ENCODE measurements around the gene MAP1A. TPM values are rescaled to one million over a fixed set of nuclear protein-coding genes. Genes with fewer than 3 reads are reported as not detected.

Gene MAP1A
- 21.4 TPM for total RNA-seq
- long read RNA-seq, partial matches to known transcripts: 11 of 11 reads
- long read RNA-seq, other reads (novel, unspliced or antisense): 0 of 11 reads

DNA sequence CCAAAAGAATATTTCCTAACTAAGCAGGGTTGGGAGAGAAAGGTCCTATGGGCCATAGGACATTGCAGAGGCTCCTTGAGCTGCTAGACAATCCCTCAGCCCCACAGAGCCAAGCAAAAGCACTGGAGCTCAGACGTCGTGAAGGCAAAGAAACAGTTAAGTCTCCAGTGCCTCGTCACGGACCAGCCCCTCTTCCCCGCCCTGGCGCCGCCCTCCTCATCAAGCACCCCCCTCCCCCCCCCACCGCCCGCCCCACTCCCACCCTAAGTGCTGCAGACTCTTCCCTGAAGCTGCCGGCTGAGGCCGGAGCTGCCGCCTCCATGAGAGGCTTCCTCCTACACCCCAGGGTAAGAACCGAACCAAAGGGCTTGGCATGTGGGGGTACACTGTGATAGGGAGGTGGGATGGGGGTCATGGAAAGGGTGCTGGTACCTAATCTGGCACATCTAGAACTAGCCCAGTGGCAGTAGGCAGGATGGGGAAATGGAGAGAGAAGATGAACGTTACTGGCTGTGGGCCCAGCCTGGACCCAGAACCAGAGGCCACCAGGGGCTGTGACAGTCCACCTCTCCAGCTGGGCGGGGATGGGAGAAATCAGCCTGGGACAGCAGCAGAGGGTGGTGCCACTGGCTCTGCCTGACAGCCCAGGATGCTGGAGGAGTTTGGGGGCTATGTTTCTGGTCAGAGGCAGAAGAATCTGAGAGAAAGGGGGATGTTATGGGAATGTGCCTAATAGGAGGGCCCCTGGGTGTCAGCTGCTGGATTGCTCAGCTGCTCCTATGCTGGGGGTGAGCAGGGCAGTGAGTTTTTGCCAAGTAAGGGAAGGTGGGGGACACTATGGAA, at the start of gene MAP1A:
TSS of gene MAP1A (plus strand) at position 255 of the 843 bp plus-strand sequence. CDS start 3,866 bp downstream, outside the sequence.
- intact Hi-C loops (cut with DNase I): no loop called here
- DNase-seq (ENCODE audit: missing footprints): no peak
- ATAC-seq: peak; percentile 56

DNA sequence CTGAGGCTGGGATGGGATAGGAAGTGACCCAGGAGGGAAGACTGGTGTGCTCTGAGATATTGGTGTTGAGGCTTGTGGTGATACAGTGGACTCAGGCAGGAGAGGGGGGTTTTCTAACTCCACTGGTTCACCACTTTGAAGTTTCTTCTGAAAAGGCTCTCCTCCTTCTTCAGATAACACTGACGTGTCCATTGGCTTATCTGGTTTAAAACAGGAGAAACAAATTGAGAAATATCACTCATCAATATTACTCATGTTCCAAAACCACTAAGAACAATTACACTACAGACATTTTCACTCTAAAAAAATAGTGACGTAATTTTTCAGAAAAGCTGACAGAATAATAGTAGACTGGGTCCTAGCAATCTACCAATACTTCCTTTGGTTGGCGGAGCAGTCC, 47.5 kb upstream of the MAP1A start:
- no peak for DNase-seq (ENCODE audit: missing footprints)
- intact Hi-C loops (cut with DNase I): no loop called here
- ATAC-seq: no peak

DNA sequence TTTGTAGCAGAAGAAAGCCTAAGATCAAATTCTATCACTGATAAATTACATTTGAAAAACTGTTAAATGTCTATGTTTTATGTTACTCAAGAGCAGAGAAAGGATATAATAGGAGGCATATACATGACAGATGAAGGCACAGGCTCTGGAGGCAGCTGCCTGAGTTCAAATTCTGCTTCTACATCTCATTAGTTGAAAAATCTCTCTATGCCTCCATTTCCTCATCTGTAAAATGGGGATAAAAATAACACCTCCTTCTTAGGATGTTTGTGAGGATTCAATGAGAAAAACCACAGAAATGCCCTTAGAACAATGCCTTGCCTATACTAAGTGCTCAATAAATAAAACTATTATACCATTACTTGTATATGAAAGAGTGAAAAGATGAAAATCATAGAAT, 45.4 kb upstream of the MAP1A start:
- intact Hi-C loops (cut with DNase I): no loop called here
- no peak for DNase-seq (ENCODE audit: missing footprints)
- ATAC-seq: no peak

DNA sequence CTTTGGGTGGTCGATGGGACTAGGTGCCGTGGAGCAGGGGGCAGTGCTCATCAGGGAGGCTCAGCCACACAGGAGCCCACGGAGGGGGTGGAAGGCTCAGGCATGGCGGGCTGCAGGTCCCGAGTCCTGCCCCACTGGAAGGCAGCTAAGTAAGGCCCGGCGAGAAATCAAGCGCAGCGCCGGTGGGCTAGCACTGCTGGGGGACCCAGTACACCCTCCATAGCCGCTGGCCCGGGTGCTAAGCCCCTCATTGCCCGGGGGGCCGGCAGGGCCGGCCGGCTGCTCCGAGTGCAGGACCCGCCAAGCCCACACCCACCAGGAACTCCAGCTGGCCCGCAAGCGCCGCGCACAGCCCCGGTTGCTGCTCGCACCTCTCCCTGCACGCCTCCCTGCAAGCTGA, 43.5 kb upstream of the MAP1A start:
- intact Hi-C loops (cut with DNase I): no loop called here
- DNase-seq (ENCODE audit: missing footprints) (no peak), ATAC-seq (no peak)

DNA sequence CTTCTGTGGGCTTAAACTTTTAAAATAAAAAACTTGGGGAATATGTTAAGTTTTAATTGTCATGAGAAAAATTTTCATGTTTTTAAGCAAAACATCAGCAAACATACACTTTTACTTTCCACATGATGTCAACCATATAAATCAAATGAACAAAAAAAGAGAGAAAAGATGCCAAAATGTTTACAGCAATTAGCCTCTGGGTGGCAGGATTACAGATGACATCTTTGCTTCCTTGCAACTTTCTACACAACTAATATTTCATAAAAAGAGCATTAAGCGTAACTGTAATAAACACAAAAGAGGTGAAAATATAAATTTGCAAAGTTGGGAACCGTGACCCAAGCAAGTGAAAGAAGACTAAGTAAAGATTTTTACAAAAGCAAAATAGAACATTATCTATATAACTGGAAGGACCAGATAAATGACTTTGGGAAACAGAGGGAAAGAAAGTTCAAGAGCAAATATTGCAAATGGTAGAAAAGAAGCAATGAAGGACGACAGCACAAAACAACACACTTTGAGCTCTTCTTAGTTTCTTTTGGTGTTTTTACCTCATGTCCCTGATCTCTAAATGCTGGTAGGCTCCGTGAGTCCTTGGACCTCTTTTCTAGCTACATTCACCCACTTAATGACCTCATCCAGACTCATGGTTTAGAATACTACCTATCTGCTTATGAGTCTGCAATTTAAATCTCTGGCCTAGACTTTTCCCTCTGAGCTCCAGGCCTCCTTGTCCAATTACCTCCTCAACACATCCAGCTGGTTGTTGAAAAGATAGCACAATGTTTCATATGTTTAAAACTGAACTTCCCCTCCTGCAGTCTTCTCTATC, 33.9 kb upstream of the MAP1A start:
- intact Hi-C loops (cut with DNase I): no loop called here
- ATAC-seq (no peak), DNase-seq (ENCODE audit: missing footprints) (no peak)

DNA sequence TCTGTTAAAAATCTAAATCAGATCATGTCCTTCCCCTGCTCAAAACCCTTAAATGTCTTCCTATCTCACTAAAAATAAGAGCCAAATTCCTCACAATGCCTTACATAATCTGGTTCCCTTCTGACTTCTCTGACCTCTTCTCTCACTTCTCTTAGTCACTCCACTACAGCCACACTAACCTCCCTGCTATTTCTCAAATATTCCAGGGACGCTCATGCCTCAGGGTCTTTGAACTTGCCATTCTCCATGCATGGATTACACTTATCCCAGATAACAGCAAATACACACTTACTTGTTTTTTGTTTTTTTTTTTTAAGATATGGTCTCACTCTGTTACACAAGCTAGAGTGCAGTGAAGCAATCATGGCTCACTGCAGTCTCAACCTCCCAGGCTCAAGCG, 33.0 kb upstream of the MAP1A start:
- DNase-seq (ENCODE audit: missing footprints) (no peak), ATAC-seq (no peak)
- intact Hi-C loops (cut with DNase I): no loop called here

DNA sequence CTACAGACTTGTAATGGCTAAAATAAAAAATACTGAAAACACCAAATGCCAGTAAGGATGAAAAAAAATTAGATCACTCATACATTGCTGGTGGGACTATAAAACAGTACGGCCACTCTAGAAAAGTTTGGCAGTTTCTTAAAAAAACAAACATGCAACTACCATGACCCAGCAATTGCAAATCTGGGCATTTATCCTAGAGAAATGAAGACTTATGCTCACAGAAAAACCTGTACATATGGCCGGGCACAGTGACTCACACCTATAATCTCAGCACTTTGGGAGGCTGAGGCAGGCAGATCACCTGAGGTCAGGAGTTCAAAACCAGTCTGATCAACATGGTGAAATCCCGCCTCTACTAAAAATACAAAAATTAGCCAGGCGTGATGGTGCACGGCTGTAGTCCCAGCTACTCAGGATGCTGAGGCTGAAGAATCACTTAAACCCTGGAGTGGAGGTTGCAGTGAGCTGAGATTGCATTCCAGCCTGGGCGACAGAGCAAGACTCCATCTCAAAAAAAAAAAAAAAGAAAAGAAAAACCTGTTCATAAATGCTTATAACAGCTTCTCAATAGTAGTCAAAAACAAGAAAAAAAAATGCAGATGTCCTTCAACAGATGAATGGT, 30.0 kb upstream of the MAP1A start:
- no peak for DNase-seq (ENCODE audit: missing footprints)
- intact Hi-C loops (cut with DNase I): no loop called here
- ATAC-seq: no peak

DNA sequence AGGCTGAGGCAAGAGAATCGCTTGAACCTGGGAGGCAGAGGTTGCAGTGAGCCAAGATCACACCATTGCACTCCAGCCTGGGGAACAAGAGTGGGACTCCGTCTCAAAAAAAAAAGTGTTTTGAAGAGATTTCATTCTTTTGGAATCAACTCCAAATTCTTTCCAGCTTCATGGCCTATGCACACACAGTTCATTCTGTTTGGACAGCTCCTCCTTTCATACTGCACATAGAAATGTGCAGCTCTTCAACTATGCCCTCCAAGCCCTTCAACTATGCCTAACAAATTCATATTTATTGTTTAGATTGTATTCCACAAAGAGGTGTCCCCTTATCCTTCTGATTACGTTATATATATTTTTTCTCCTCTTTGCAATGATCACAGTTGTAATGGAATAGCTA, 28.6 kb upstream of the MAP1A start:
- ATAC-seq: no peak
- no peak for DNase-seq (ENCODE audit: missing footprints)
- intact Hi-C loops (cut with DNase I): no loop called here

DNA sequence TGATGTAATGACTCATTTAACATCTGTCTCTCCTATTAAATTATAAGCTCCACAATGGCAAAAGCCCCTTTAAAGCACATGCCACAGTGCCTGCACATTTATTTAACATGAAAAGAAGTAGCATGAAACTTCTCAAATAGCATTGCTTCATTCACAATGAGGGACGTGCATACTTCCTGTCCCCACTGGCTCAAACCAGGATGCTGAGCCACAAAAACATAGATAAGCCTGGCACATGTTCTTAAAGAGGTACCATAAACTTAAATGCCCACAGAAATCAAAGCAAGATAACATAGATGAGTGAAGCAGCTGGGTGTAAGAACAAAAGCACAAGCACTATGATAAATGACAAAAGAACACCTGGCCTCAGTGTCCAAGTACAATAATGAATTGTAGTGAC, 28.2 kb upstream of the MAP1A start:
- intact Hi-C loops (cut with DNase I): no loop called here
- ATAC-seq (no peak), DNase-seq (ENCODE audit: missing footprints) (no peak)

DNA sequence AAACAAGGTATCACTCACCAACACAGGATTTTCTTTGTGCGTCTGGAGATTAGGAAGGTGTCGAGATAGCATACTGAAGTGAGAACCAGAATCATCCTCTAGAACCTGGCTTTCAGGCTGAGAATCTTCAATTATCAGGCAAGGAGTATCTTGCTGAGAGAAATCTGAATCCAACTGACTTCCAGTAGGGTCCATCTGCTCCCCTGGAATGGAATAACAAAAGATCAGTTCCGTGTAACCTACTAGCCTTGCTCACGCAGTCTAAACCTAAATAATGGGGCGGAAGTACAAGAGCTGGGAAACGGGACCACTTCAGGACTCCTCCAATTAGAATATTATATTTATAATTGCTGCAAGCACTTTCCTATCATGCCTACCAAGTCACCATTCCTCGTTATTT, 25.1 kb upstream of the MAP1A start:
- DNase-seq (ENCODE audit: missing footprints) (no peak), ATAC-seq (no peak)
- intact Hi-C loops (cut with DNase I): loop anchor here (2.0 kb wide), 1 partner anchor 19 kb away; no protein-coding TSS in a partner anchor

DNA sequence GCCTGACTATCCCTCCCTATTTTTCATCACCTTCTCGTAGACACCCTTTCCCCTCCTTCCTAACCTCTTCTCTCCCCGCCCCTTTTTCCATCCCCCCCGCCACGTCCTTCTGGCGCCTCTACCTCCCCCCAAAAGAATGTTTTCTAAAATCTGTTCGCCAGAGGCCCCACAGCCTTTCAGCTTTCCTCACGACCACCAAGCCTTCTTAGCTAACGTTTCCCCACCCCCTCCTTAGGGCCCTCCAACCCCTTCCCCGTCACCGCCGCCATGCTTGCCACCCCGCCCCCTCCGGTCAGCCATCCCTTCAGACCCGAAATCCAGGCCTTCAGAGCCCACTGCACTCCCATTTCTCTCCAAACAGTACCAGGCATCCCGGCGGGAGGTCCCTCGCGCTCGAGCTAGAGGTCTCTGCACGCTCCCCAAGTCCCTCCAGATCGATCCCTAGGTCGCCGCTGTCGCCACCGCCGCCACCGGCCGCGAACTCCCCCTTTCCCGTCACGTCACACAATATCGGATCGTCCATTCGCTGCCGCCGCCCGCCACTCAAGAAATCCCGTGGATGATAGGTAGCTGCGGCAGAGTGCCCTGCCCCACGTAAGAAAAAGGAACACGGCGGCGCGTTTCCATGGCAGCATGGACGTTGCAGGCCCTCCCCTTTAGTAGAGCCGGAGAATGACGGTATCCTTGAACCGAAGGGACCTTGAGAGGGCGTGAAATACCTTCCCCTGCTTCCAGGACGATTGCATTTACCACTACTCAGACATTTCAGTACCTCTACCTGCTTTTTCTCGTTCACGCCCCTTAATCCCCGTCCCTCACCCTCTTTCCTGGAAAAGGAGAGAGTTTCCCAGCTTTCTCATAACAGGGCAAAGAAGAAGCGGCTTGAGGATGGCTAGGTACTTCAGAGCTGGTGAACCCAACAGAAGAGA, 24.5 kb upstream of the MAP1A start, which contains the start of gene TP53BP1:
TSS of gene TP53BP1 (minus strand) at position 484 of the 929 bp plus-strand sequence. CDS start at position 371, 113 bp downstream.
- intact Hi-C loops (cut with DNase I): loop anchor here (2.0 kb wide), 1 partner anchor 18 kb away; no protein-coding TSS in a partner anchor
- peak; percentile 99 for DNase-seq (ENCODE audit: missing footprints)
- peak; percentile 99 for ATAC-seq

DNA sequence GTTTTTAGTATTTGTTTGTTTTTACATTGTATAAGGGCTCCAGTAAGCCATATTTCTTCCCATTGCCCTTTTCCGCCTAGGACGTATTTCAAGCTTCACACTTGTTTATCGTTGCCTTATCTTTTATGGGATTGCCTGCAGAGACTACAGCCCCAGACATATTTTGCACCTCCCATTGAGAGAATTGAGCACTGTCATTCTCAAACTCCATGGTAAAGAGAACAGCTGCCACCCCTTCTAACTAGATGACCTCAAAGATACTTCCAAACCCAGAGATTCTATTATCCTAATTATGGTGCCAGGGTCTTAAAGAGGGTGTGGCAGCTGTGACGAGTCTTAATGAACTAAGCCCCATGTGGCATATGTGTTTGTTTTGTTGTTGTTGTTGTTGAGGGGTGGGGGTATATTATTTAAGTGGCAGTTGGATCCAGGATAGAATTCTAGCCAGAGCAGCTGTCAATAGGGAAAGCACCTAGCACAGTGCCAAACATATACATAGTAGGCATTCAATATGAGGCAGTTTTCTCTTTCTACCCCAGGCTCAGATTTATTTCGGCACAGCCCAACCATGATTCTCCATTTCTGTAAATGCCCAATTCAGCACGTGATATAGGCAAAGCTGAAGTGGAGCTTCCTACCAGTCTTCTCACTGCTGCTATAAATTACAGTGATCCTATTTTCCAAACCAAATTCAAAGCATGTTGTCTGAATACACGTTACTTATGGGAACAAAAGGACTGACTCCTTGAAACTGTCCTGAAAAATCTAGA, 23.5 kb upstream of the MAP1A start:
- no peak for DNase-seq (ENCODE audit: missing footprints)

DNA sequence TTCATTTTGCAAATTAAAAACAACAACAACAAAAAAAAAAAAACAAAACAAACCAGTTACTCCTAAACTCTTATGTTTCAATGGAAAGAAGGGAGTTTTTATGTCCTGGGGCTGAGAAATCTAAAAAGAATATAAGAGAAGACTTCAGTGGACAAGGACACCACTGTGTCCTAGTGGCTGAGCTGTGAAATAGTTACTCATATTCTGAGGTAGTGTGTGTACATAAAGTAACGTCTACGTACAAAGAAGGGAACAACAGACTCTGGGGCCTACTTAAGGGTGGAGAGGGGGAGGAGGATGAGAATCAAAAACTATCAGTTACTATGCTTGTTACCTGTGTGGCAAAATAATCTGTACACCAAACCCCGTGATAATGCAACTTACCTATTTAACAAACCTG, 18.4 kb upstream of the MAP1A start:
- no peak for ATAC-seq
- DNase-seq (ENCODE audit: missing footprints): no peak
- intact Hi-C loops (cut with DNase I): no loop called here

More for the DNA sequence above, 23.5 kb upstream of the MAP1A start:
- ATAC-seq: no peak
- intact Hi-C loops (cut with DNase I): loop anchor here (2.0 kb wide), 1 partner anchor 17 kb away; no protein-coding TSS in a partner anchor

DNA sequence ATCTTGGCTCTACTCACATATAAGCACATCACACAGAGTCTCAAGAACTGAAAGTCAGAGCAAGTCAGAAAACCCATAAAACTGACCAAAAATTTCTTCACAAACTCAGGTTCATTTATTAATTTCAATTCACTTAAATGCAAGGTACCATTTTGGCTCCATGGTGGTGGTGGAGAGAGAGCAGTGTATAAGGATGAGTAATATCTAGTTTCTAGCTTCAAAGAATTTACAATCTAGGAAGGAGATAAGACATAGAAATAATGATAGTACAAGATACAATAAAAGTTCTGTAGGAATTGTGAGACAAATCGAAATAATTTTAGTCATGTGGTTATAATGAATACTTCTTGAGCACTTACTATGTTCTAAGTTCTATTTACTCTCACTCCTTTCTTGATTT, 17.8 kb upstream of the MAP1A start:
- DNase-seq (ENCODE audit: missing footprints) (no peak), ATAC-seq (no peak)
- intact Hi-C loops (cut with DNase I): no loop called here

DNA sequence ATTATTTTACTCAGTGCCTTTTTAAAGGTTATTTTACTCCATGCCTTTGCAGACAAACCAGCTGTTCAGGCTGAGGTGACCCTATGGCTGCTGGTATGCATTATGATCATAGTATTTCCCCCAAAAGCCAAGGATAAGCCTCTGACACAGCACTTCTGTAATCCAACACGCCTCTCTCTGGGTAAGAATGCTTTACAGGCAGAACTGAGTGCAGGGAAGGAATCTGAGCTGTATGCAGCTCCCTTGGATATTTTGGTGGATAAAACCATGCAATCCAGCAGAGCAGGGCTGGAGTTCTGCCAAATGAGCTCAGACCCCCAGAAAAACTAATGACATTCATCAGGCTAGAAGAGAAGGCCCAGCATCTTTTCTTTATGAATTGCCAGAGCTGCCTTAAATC, 11.7 kb upstream of the MAP1A start:
- intact Hi-C loops (cut with DNase I): no loop called here
- ATAC-seq: no peak
- no peak for DNase-seq (ENCODE audit: missing footprints)

DNA sequence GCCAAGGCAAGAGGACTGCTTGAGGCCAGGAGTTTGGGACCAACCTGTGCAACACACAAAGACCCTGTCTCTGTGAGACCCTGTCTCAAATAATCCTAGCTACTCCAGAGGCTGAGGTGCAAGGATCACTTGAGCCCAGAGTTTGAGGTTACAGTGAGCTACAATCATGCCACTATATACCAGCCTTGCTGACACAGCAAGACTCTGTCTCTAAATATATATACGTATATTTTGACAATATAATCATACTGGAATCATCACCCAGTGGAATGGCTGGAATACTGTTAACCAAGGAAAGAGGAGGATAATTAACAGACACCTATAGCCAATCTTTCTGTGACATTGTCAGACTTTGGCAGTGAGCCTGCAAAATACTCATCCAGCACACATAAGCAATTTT, 9.0 kb upstream of the MAP1A start:
- no peak for DNase-seq (ENCODE audit: missing footprints)
- intact Hi-C loops (cut with DNase I): no loop called here

DNA sequence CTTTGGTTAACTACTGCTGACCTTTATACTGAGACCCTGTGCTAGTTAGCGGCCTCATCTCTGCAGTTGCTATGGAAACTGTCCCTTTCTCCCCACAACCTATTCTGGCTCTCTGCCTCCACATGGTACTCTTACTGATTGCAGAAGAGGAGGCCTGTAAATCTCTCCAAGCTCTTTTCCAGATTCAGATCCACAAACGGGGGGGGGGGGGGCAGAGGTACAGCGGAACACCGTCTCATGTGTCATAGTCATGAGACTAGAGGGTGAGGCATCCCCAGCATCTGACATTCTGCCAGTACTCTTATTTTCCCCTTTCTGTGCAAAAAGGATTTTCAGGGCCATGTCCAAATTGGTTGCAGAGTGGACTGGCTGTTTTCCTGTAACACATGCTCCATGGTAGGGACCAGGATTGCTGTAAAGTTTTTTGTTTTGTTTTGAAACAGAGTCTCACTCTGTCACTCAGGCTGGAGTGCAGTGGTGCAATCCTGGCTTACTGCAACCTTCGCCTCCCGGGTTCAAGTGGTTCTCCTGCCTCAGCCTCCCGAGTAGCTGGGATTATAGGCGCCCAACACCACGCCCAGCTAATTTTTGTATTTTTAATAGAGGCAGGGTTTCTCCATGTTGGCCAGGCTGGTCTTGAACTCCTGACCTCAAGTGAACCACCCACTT, 8.3 kb upstream of the MAP1A start:
- intact Hi-C loops (cut with DNase I): no loop called here
- ATAC-seq (no peak), DNase-seq (ENCODE audit: missing footprints) (no peak)

More for the DNA sequence above, 9.0 kb upstream of the MAP1A start:
- no peak for ATAC-seq
